IMR-90 (cell line): ENCODE results near the gene FAAP20.

Experiments
- BHLHE40 ChIP-seq: fragments of 150-350 bp; IDR thresholded peaks from 2 replicates; pipeline ENCODE4 v1.6.1; 2016; ENCODE audit warnings: mild to moderate bottlenecking, low read depth, low read length
- CEBPB ChIP-seq: IDR thresholded peaks from 2 replicates; pipeline ENCODE4 v1.6.1; 2012; ENCODE audit warnings: low read depth, low read length, improper control_type of control experiment
- CHD1 ChIP-seq: IDR thresholded peaks from 2 replicates; pipeline ENCODE4 v1.6.1; 2012; ENCODE audit warnings: low read depth, low read length, improper control_type of control experiment
- CTCF ChIP-seq: conservative IDR thresholded peaks from 2 replicates; pipeline ENCODE4 v1.5.1; 2012; ENCODE audit warnings: mild to moderate bottlenecking, low read depth, low read length, improper control_type of control experiment
- FOS ChIP-seq: fragments of 150-350 bp; IDR thresholded peaks from 2 replicates; pipeline ENCODE4 v1.6.1; 2016; ENCODE audit warnings: low read depth, low read length
- MAFK ChIP-seq: IDR thresholded peaks from 2 replicates; pipeline ENCODE4 v1.6.1; 2012; ENCODE audit warnings: low read depth, low read length, improper control_type of control experiment
- MAZ ChIP-seq: IDR thresholded peaks from 2 replicates; pipeline ENCODE4 v1.6.1; 2012; ENCODE audit warnings: low read depth, mild to moderate bottlenecking, low read length, improper control_type of control experiment, moderate library complexity, borderline replicate concordance
- MXI1 ChIP-seq: IDR thresholded peaks from 2 replicates; pipeline ENCODE4 v1.6.1; 2012; ENCODE audit warnings: low read depth, mild to moderate bottlenecking, low read length, moderate library complexity, borderline replicate concordance
- NFE2L2 ChIP-seq: fragments of 150-350 bp; IDR thresholded peaks from 2 replicates; pipeline ENCODE4 v1.6.1; 2016; ENCODE audit warnings: low read depth, mild to moderate bottlenecking, low read length
- POLR2A ChIP-seq: IDR thresholded peaks from 2 replicates; pipeline ENCODE4 v1.6.1; 2012; ENCODE audit warnings: mild to moderate bottlenecking, low read depth, low read length
- RAD21 ChIP-seq: IDR thresholded peaks from 2 replicates; pipeline ENCODE4 v1.6.1; 2012; ENCODE audit warnings: low read length, improper control_type of control experiment
- RFX5 ChIP-seq: IDR thresholded peaks from 2 replicates; pipeline ENCODE4 v1.8.0; 2012; ENCODE audit warnings: low read depth, mild to moderate bottlenecking, low read length, moderate library complexity
- SMC3 ChIP-seq: fragments of 150-350 bp; IDR thresholded peaks from 2 replicates; pipeline ENCODE4 v1.6.1; 2016; ENCODE audit warnings: low read depth, mild to moderate bottlenecking, antibody characterized with exemption, low read length, moderate library complexity
- USF2 ChIP-seq: fragments of 150-350 bp; IDR thresholded peaks from 2 replicates; pipeline ENCODE4 v1.6.1; 2017; ENCODE audit warnings: mild to moderate bottlenecking, antibody characterized with exemption, low read length, low read depth

- no peak for TF ChIP-seq RAD21
- TF ChIP-seq MXI1 = no peak
- TF ChIP-seq CTCF = no peak
- no peak for TF ChIP-seq POLR2A
- no peak for TF ChIP-seq MAFK
- TF ChIP-seq CEBPB = no peak
- TF ChIP-seq SMC3 = no peak
- TF ChIP-seq FOS = no peak
- no peak for TF ChIP-seq NFE2L2
- no peak for TF ChIP-seq BHLHE40
- no peak for TF ChIP-seq CHD1
- no peak for TF ChIP-seq USF2
- no peak for TF ChIP-seq MAZ
- no peak for TF ChIP-seq RFX5
These were observed 3.2 kb upstream of the FAAP20 start for GRCh38 chr1:2197707-2198165.
